ENCODE results near the gene IRAK3. TPM values are rescaled to one million over a fixed set of nuclear protein-coding genes. Genes with fewer than 3 reads are reported as not detected.
A peak's percentile ranks its signal among the peaks of the same experiment; 100 is the strongest.

Gene IRAK3
- total RNA-seq, 1 experiment from 2014 or later = not detected

GRCh38 chr12:66191547-66192126 lies 2.6 kb downstream of the IRAK3 start:
- no peak overlapping the region for H2AFZ ChIP-seq (ENCODE audit: low read length)
- peaks cover 5% of the 10 kb centered on the region for H3K4me1 ChIP-seq (ENCODE audit: low read length)
- H3K79me2 ChIP-seq (ENCODE audit: low read length) = no peaks in the 10 kb centered on the region
- H3K36me3 ChIP-seq (ENCODE audit: insufficient read depth, low read length) = no peaks in the 10 kb centered on the region
- H3K9me3 ChIP-seq (ENCODE audit: low read length) = no peaks in the 10 kb centered on the region
- H4K20me1 ChIP-seq (ENCODE audit: insufficient read depth, low read depth, low read length) = no peaks in the 10 kb centered on the region
- H3K27ac ChIP-seq (ENCODE audit: low read length) = no peak overlapping the region
- no peaks in the 10 kb centered on the region for H3K27me3 ChIP-seq (ENCODE audit: low read length)
- H3K9ac ChIP-seq (ENCODE audit: low read length) = no peak overlapping the region
- H3K9me2 ChIP-seq (replicated peaks; ENCODE audit: insufficient read depth, low read length) = no peaks in the 10 kb centered on the region
- no peak overlapping the region for H3K4me3 ChIP-seq (ENCODE audit: low read length)
- H3K4me2 ChIP-seq (ENCODE audit: low read depth, low read length, poor library complexity, severe bottlenecking) = no peak overlapping the region
- DNase-seq = no peak

- H3K27me3 ChIP-seq (ENCODE audit: low read length) = no peaks in the 10 kb centered on the region
- no peak overlapping the region for H3K4me2 ChIP-seq (ENCODE audit: low read depth, low read length, poor library complexity, severe bottlenecking)
- H2AFZ ChIP-seq (ENCODE audit: low read length) = no peak overlapping the region
- peaks cover 12% of the 10 kb centered on the region for H3K4me1 ChIP-seq (ENCODE audit: low read length)
- H4K20me1 ChIP-seq (ENCODE audit: insufficient read depth, low read depth, low read length) = no peaks in the 10 kb centered on the region
- H3K4me3 ChIP-seq (ENCODE audit: low read length) = no peak overlapping the region
- no peak overlapping the region for H3K9ac ChIP-seq (ENCODE audit: low read length)
- no peaks in the 10 kb centered on the region for H3K36me3 ChIP-seq (ENCODE audit: insufficient read depth, low read length)
- no peaks in the 10 kb centered on the region for H3K9me2 ChIP-seq (replicated peaks; ENCODE audit: insufficient read depth, low read length)
- no peaks in the 10 kb centered on the region for H3K9me3 ChIP-seq (ENCODE audit: low read length)
- no peaks in the 10 kb centered on the region for H3K79me2 ChIP-seq (ENCODE audit: low read length)
- H3K27ac ChIP-seq (ENCODE audit: low read length) = no peak overlapping the region
- DNase-seq = no peak
These were observed 5.1 kb downstream of the IRAK3 start for GRCh38 chr12:66194122-66194521.

GRCh38 chr12:66195242-66195641 lies 6.2 kb downstream of the IRAK3 start:
- H3K9me2 ChIP-seq (replicated peaks; ENCODE audit: insufficient read depth, low read length) = no peaks in the 10 kb centered on the region
- H4K20me1 ChIP-seq (ENCODE audit: insufficient read depth, low read depth, low read length) = no peaks in the 10 kb centered on the region
- no peak overlapping the region for H3K4me2 ChIP-seq (ENCODE audit: low read depth, low read length, poor library complexity, severe bottlenecking)
- H3K9ac ChIP-seq (ENCODE audit: low read length) = no peak overlapping the region
- no peaks in the 10 kb centered on the region for H3K9me3 ChIP-seq (ENCODE audit: low read length)
- no peak overlapping the region for H2AFZ ChIP-seq (ENCODE audit: low read length)
- no peaks in the 10 kb centered on the region for H3K27me3 ChIP-seq (ENCODE audit: low read length)
- H3K4me1 ChIP-seq (ENCODE audit: low read length) = peaks cover 12% of the 10 kb centered on the region
- no peak overlapping the region for H3K27ac ChIP-seq (ENCODE audit: low read length)
- DNase-seq = no peak
- H3K36me3 ChIP-seq (ENCODE audit: insufficient read depth, low read length) = no peaks in the 10 kb centered on the region
- no peaks in the 10 kb centered on the region for H3K79me2 ChIP-seq (ENCODE audit: low read length)
- no peak overlapping the region for H3K4me3 ChIP-seq (ENCODE audit: low read length)

- H3K4me3 ChIP-seq (ENCODE audit: low read length) = no peak overlapping the region
- no peaks in the 10 kb centered on the region for H3K9me3 ChIP-seq (ENCODE audit: low read length)
- H3K36me3 ChIP-seq (ENCODE audit: insufficient read depth, low read length) = no peaks in the 10 kb centered on the region
- H4K20me1 ChIP-seq (ENCODE audit: insufficient read depth, low read depth, low read length) = no peaks in the 10 kb centered on the region
- H3K4me2 ChIP-seq (ENCODE audit: low read depth, low read length, poor library complexity, severe bottlenecking) = peak overlapping the region; percentile 24
- no peak overlapping the region for H3K9ac ChIP-seq (ENCODE audit: low read length)
- DNase-seq = peak; percentile 46
- peaks cover 12% of the 10 kb centered on the region for H3K4me1 ChIP-seq (ENCODE audit: low read length)
- no peak overlapping the region for H2AFZ ChIP-seq (ENCODE audit: low read length)
- no peaks in the 10 kb centered on the region for H3K9me2 ChIP-seq (replicated peaks; ENCODE audit: insufficient read depth, low read length)
- no peak overlapping the region for H3K27ac ChIP-seq (ENCODE audit: low read length)
- H3K27me3 ChIP-seq (ENCODE audit: low read length) = 0 out of 2 replicates have a peak, but pooled peaks cover 2% of the 10 kb centered on the region
- no peaks in the 10 kb centered on the region for H3K79me2 ChIP-seq (ENCODE audit: low read length)
These were observed 7.8 kb downstream of the IRAK3 start for GRCh38 chr12:66196806-66197205.

- Histone ChIP-seq H3K36me3 (ENCODE audit: insufficient read depth, low read length) (no peaks in the 10 kb centered on the region), H3K9ac (ENCODE audit: low read length) (no peak overlapping the region), H3K27me3 (ENCODE audit: low read length) (0 out of 2 replicates have a peak, but pooled peaks cover 2% of the 10 kb centered on the region), H3K4me3 (ENCODE audit: low read length) (no peak overlapping the region), H3K27ac (ENCODE audit: low read length) (no peak overlapping the region), H4K20me1 (ENCODE audit: insufficient read depth, low read depth, low read length) (no peaks in the 10 kb centered on the region), H3K4me2 (ENCODE audit: low read depth, low read length, poor library complexity, severe bottlenecking) (no peak overlapping the region), H3K79me2 (ENCODE audit: low read length) (no peaks in the 10 kb centered on the region), H3K9me2 (replicated peaks; ENCODE audit: insufficient read depth, low read length) (no peaks in the 10 kb centered on the region), H3K9me3 (ENCODE audit: low read length) (no peaks in the 10 kb centered on the region), H3K4me1 (ENCODE audit: low read length) (peaks cover 12% of the 10 kb centered on the region), H2AFZ (ENCODE audit: low read length) (no peak overlapping the region)
- DNase-seq = no peak
These were observed 8.5 kb downstream of the IRAK3 start for GRCh38 chr12:66197495-66197921.

GRCh38 chr12:66199141-66199540 lies 10.1 kb downstream of the IRAK3 start:
- no peaks in the 10 kb centered on the region for H3K9me2 ChIP-seq (replicated peaks; ENCODE audit: insufficient read depth, low read length)

GRCh38 chr12:66199831-66200509 lies 11.0 kb downstream of the IRAK3 start:
- Histone ChIP-seq H3K9me3 (ENCODE audit: low read length) (no peaks in the 10 kb centered on the region), H3K79me2 (ENCODE audit: low read length) (no peaks in the 10 kb centered on the region), H3K9me2 (replicated peaks; ENCODE audit: insufficient read depth, low read length) (no peaks in the 10 kb centered on the region), H3K9ac (ENCODE audit: low read length) (no peak overlapping the region), H3K4me3 (ENCODE audit: low read length) (no peak overlapping the region), H3K27ac (ENCODE audit: low read length) (no peak overlapping the region), H3K27me3 (ENCODE audit: low read length) (0 out of 2 replicates have a peak, but pooled peaks cover 2% of the 10 kb centered on the region), H3K4me2 (ENCODE audit: low read depth, low read length, poor library complexity, severe bottlenecking) (no peak overlapping the region), H3K4me1 (ENCODE audit: low read length) (peaks cover 12% of the 10 kb centered on the region), H2AFZ (ENCODE audit: low read length) (no peak overlapping the region), H3K36me3 (ENCODE audit: insufficient read depth, low read length) (no peaks in the 10 kb centered on the region), H4K20me1 (ENCODE audit: insufficient read depth, low read depth, low read length) (no peaks in the 10 kb centered on the region)
- peak; percentile 23 for DNase-seq

More at GRCh38 chr12:66199141-66199540, 10.1 kb downstream of the IRAK3 start:
- Histone ChIP-seq H2AFZ (ENCODE audit: low read length) (no peak overlapping the region), H3K4me3 (ENCODE audit: low read length) (no peak overlapping the region), H3K9ac (ENCODE audit: low read length) (no peak overlapping the region), H3K27me3 (ENCODE audit: low read length) (0 out of 2 replicates have a peak, but pooled peaks cover 2% of the 10 kb centered on the region), H3K27ac (ENCODE audit: low read length) (no peak overlapping the region), H3K36me3 (ENCODE audit: insufficient read depth, low read length) (no peaks in the 10 kb centered on the region), H4K20me1 (ENCODE audit: insufficient read depth, low read depth, low read length) (no peaks in the 10 kb centered on the region), H3K4me2 (ENCODE audit: low read depth, low read length, poor library complexity, severe bottlenecking) (no peak overlapping the region), H3K4me1 (ENCODE audit: low read length) (peaks cover 12% of the 10 kb centered on the region), H3K9me3 (ENCODE audit: low read length) (no peaks in the 10 kb centered on the region), H3K79me2 (ENCODE audit: low read length) (no peaks in the 10 kb centered on the region)
- DNase-seq = no peak

- Histone ChIP-seq H3K4me1 (ENCODE audit: low read length) (no peaks in the 10 kb centered on the region), H4K20me1 (ENCODE audit: insufficient read depth, low read depth, low read length) (no peaks in the 10 kb centered on the region), H2AFZ (ENCODE audit: low read length) (no peak overlapping the region), H3K4me3 (ENCODE audit: low read length) (no peak overlapping the region), H3K36me3 (ENCODE audit: insufficient read depth, low read length) (no peaks in the 10 kb centered on the region), H3K9me2 (replicated peaks; ENCODE audit: insufficient read depth, low read length) (no peaks in the 10 kb centered on the region), H3K27ac (ENCODE audit: low read length) (no peak overlapping the region), H3K4me2 (ENCODE audit: low read depth, low read length, poor library complexity, severe bottlenecking) (no peak overlapping the region), H3K27me3 (ENCODE audit: low read length) (0 out of 2 replicates have a peak, but pooled peaks cover 2% of the 10 kb centered on the region), H3K9ac (ENCODE audit: low read length) (no peak overlapping the region), H3K9me3 (ENCODE audit: low read length) (no peaks in the 10 kb centered on the region), H3K79me2 (ENCODE audit: low read length) (no peaks in the 10 kb centered on the region)
- DNase-seq = no peak
These were observed 14.8 kb downstream of the IRAK3 start for GRCh38 chr12:66203820-66204219.

Data from Karpas-422 (cell line).